Measurements from ENCODE around the gene STX16. TPM values are rescaled to one million over a fixed set of nuclear protein-coding genes. Genes with fewer than 3 reads are reported as not detected.
A peak's percentile ranks its signal among the peaks of the same experiment; 100 is the strongest.
"Not testable (repeated sequence)": the region's sequence is repeated elsewhere in the genome, so short reads cannot be mapped to it uniquely, and the experiment has no call there.

Gene STX16
- total RNA-seq, 6 experiments from 2014 or later = 18.1 to 25.3 (median 22.2) TPM

- Histone ChIP-seq H3K9me3 (no peaks in the 10 kb centered on the region), H3K4me1 (no peaks in the 10 kb centered on the region), H3K36me3 (no peaks in the 10 kb centered on the region), H3K27me3 (no peaks in the 10 kb centered on the region), H3K4me3 (no peak overlapping the region), H3K27ac (no peak overlapping the region)
- DNase-seq = peak in 1 of 3 donors; percentile 4
- intact Hi-C loops (cut with DNase I) = loop anchor here in 1 of 2 donors (10.0 kb wide), 1 partner anchor 142 kb away; no protein-coding TSS in a partner anchor
- ATAC-seq = no peak
- no peak for TF ChIP-seq POLR2A (IDR thresholded peaks at IDR 0.05)
- no peak for TF ChIP-seq CTCF (IDR thresholded peaks at IDR 0.05)
- WGBS (ENCODE audit: insufficient coverage, low coverage, low lambda C conversion rate, missing lambda C conversion rate) = 82% methylated on average over 3 of the region's 4 CpGs
Measured at GRCh38 chr20:58646703-58647102, 4.4 kb upstream of the STX16 start.

- H3K4me1 ChIP-seq = no peaks in the 10 kb centered on the region
- no peak for ATAC-seq
- H3K27me3 ChIP-seq = no peaks in the 10 kb centered on the region
- WGBS (ENCODE audit: insufficient coverage, low coverage, low lambda C conversion rate, missing lambda C conversion rate) = 81% methylated on average over 5 of the region's 7 CpGs
- no peak overlapping the region for H3K27ac ChIP-seq
- H3K36me3 ChIP-seq = no peaks in the 10 kb centered on the region
- H3K4me3 ChIP-seq = no peak overlapping the region
- intact Hi-C loops (cut with DNase I) = loop anchor here in 1 of 2 donors (10.0 kb wide), 1 partner anchor 142 kb away; no protein-coding TSS in a partner anchor
- no peaks in the 10 kb centered on the region for H3K9me3 ChIP-seq
- TF ChIP-seq CTCF (IDR thresholded peaks at IDR 0.05) (no peak), POLR2A (IDR thresholded peaks at IDR 0.05) (no peak)
- DNase-seq = peak in 1 of 3 donors; percentile 2
Measured at GRCh38 chr20:58647162-58647795, 3.8 kb upstream of the STX16 start.

GRCh38 chr20:58647796-58648501 is 3.1 kb upstream of the STX16 start:
- no peaks in the 10 kb centered on the region for H3K27me3 ChIP-seq
- peak in 1 of 3 donors; percentile 24 for DNase-seq
- no peak for ATAC-seq
- TF ChIP-seq CTCF (IDR thresholded peaks at IDR 0.05) (no peak), POLR2A (IDR thresholded peaks at IDR 0.05) (no peak)
- intact Hi-C loops (cut with DNase I) = loop anchor here in 1 of 2 donors (10.0 kb wide), 1 partner anchor 143 kb away; no protein-coding TSS in a partner anchor
- H3K36me3 ChIP-seq = no peaks in the 10 kb centered on the region
- peaks cover 0 to 2% (median under 1%) of the 10 kb centered on the region in 4 donors for H3K4me1 ChIP-seq
- no peak overlapping the region for H3K4me3 ChIP-seq
- H3K9me3 ChIP-seq = no peaks in the 10 kb centered on the region
- 94% methylated on average over 6 of the region's 12 CpGs for WGBS (ENCODE audit: insufficient coverage, low coverage, low lambda C conversion rate, missing lambda C conversion rate)
- H3K27ac ChIP-seq = no peak overlapping the region

GRCh38 chr20:58648502-58648825 is 2.6 kb upstream of the STX16 start:
- intact Hi-C loops (cut with DNase I) = loop anchor here in 1 of 2 donors (10.0 kb wide), 1 partner anchor 144 kb away; no protein-coding TSS in a partner anchor

More at GRCh38 chr20:58648502-58648825, 2.6 kb upstream of the STX16 start:
- not testable (repeated sequence) for H3K4me3 ChIP-seq, ATAC-seq, H3K9me3 ChIP-seq, H3K36me3 ChIP-seq, H3K27ac ChIP-seq, H3K27me3 ChIP-seq, H3K4me1 ChIP-seq
- peak in 1 of 3 donors; percentile 3 for DNase-seq
- WGBS (ENCODE audit: insufficient coverage, low coverage, low lambda C conversion rate, missing lambda C conversion rate) = 86% methylated on average over 1 of the region's 6 CpGs
